Suppressor macrophage treated with lipopolysaccharide for 1 hour (primary cell): ENCODE data around the gene SPAG6.

Experiments
- DNase-seq, 3 donors: peaks; one replicate each; pipeline ENCODE4 v3.0.0-alpha.2; 2020 to 2022

Gene SPAG6

DNA sequence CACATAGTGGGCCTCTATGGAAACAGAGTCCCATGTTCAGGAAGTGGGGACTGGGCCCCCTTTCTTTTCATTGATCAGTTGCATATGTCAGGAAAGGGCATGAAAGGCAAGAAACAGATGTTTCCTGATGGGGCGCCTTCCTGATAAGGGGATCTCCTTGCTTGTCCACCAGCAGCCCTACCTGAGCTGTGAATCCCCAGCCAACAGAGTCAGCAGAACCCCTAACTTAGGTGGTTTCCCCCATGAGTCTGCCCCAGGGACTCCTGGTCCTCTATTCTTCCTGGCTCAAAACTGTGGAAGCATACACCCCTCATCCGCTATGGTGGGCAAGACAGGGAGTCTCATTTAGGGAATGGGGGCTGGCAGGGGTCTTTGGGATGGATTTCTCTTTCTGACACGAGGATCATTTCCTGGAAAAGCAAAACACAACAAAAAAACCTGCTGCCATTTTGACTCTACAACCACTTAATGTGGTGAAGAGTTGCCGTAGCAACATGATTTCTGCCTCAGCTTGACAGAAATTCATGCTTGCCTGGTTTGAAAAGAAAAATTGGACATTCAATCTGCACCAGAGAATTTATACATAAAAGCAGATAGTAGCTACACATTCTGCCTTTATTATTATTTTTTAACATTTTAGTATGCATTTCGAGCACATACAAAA lies 119.8 kb downstream of the SPAG6 start:
- no peak for DNase-seq

DNA sequence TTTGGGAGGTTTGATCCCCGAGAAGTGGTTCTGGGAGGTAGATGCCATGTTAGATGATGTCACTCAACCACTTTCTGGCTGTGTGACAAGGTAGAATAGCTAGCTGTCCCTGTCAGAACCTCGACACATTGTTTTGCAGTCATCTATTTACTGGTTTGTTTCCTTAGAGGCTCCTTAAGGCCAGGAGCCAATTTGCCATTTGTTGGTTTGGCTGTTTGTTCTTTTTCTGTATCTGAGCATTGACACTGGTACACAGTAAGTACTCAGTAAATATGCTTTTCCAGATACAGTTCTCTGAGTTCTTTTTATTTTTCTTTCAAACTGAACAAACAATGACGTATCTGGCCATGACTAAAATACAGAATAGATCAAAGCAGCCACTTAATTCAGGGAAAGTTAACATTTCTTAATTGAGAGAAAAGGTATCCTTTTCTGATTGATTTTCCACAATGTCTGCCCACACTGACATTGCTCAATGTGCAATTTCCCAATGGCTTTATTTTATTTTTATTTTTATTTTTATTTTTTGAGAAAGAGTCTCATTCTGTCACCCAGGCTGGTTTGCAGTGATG lies 121.6 kb downstream of the SPAG6 start:
- DNase-seq: no peak
